ENCODE results near the gene RET. TPM values are rescaled to one million over a fixed set of nuclear protein-coding genes. Genes with fewer than 3 reads are reported as not detected.

Gene RET
- total and polyA plus RNA-seq, 7 donors = 1.8 to 6.5 (median 3.9) TPM; not detected in 2

- intact Hi-C loops (cut with DNase I) = no loop called here
- TF ChIP-seq, protein P1, sequence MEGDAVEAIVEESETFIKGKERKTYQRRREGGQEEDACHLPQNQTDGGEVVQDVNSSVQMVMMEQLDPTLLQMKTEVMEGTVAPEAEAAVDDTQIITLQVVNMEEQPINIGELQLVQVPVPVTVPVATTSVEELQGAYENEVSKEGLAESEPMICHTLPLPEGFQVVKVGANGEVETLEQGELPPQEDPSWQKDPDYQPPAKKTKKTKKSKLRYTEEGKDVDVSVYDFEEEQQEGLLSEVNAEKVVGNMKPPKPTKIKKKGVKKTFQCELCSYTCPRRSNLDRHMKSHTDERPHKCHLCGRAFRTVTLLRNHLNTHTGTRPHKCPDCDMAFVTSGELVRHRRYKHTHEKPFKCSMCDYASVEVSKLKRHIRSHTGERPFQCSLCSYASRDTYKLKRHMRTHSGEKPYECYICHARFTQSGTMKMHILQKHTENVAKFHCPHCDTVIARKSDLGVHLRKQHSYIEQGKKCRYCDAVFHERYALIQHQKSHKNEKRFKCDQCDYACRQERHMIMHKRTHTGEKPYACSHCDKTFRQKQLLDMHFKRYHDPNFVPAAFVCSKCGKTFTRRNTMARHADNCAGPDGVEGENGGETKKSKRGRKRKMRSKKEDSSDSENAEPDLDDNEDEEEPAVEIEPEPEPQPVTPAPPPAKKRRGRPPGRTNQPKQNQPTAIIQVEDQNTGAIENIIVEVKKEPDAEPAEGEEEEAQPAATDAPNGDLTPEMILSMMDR (IDR thresholded peaks at IDR 0.05) = no peak
- no peak for TF ChIP-seq POLR2A (IDR thresholded peaks at IDR 0.05)
- no peak for TF ChIP-seq EP300 (IDR thresholded peaks at IDR 0.05)
- no peak for TF ChIP-seq POLR2AphosphoS5 (IDR thresholded peaks at IDR 0.05)
- Histone ChIP-seq H3K36me3 (no peaks in the 10 kb centered on the region), H3K9me3 (no peaks in the 10 kb centered on the region), H3K4me1 (no peaks in the 10 kb centered on the region), H3K27ac (no peak overlapping the region), H3K27me3 (peaks cover 0 to 9% (median 0%) of the 10 kb centered on the region in 3 donors), H3K4me3 (no peak overlapping the region)
- WGBS, 2 donors = 83 to 85% methylated on average over 14 of the region's 14 CpGs
- peak; percentile 49 for DNase-seq
These were observed 31.8 kb upstream of the RET start for GRCh38 chr10:43044961-43045621.

GRCh38 chr10:43045631-43046287 lies 31.1 kb upstream of the RET start:
- no peaks in the 10 kb centered on the region for H3K36me3 ChIP-seq
- no peaks in the 10 kb centered on the region for H3K9me3 ChIP-seq
- H3K27ac ChIP-seq = no peak overlapping the region
- no peaks in the 10 kb centered on the region for H3K4me1 ChIP-seq
- no peak overlapping the region for H3K4me3 ChIP-seq
- TF ChIP-seq EP300 (IDR thresholded peaks at IDR 0.05) = no peak
- no peak for TF ChIP-seq POLR2AphosphoS5 (IDR thresholded peaks at IDR 0.05)
- TF ChIP-seq, protein P1 (IDR thresholded peaks at IDR 0.05) = no peak
- no peak for TF ChIP-seq POLR2A (IDR thresholded peaks at IDR 0.05)
- DNase-seq = peak; percentile 46
- intact Hi-C loops (cut with DNase I) = no loop called here
- WGBS, 2 donors = 77 to 88% methylated on average over 11 of the region's 11 CpGs
- H3K27me3 ChIP-seq = peaks cover 0 to 9% (median 0%) of the 10 kb centered on the region in 3 donors

DNA sequence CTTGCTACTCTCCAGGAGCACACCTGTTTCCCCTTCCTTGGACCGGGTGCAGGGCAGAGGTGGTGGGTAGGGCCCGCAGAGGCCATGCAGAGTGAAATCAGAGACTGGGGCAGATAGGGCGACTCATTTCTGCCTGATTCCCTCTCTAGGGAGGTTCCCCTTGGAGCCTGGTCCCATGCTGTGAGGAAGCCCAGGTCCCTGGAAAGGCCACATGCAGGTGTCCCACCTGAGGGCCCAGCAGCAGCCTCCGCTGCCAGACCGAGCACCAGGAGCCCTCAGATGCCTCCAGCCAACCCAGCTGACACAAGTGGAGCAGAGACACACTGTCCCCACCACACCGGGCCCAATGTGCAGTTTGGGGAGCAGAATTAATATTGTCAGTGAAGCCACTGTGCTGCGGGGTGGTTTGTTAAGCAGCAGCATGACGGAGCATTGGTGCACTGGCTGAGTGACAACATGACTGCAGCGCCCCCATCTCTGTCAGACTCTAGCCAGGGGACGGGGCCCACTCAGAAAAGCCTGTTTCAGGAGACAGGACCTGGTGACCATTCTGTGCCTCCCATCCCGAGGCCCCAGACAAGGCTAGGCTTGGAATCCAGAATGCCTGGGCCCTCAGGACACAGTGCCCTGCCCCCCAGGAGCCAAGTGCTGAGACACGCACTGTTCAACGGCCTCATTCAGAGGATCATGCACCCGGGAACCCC lies 30.4 kb upstream of the RET start:
- Histone ChIP-seq H3K36me3 (no peaks in the 10 kb centered on the region), H3K4me3 (no peak overlapping the region), H3K27ac (no peak overlapping the region), H3K9me3 (no peaks in the 10 kb centered on the region), H3K27me3 (peaks cover 0 to 9% (median 0%) of the 10 kb centered on the region in 3 donors), H3K4me1 (no peaks in the 10 kb centered on the region)
- TF ChIP-seq POLR2AphosphoS5 (IDR thresholded peaks at IDR 0.05) (no peak), EP300 (IDR thresholded peaks at IDR 0.05) (no peak), POLR2A (IDR thresholded peaks at IDR 0.05) (no peak)
- TF ChIP-seq, protein P1 (IDR thresholded peaks at IDR 0.05) = no peak
- intact Hi-C loops (cut with DNase I) = no loop called here
- WGBS, 2 donors = 84 to 87% methylated on average over 14 of the region's 14 CpGs
- peak; percentile 47 for DNase-seq

DNA sequence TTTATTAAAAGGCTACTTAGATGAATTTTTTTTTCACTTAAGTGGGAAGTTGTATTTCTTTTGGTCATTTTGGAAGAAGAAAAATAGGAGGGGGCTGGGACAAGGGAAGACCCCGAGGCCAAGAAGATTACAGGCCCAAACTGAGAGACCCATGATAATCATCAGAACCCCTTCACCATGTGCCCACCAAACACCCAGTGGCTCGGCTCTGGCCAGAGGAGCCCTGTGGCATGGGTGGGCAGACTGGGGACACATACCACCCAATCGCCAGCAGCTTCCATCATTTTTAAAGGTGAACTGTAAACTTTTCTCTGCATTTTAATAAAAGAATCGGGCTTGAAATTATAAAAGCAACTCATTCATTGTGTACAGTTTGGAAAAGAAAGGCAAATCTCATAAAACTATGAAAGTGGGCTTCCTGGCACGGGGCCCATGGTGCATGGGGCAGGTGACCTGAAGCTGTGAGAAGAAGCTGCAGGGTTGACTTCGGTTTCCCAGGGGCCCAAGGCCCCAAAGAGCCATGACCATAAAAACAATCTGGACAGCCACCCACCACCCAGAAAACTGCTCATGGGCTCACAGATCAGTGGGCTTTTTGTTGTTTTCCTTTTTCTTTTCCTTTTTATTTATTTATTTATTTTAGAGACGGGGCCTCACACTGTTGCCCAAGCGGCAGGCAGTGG lies 29.4 kb upstream of the RET start:
- 84 to 89% methylated on average over 8 of the region's 8 CpGs for WGBS, 2 donors
- intact Hi-C loops (cut with DNase I) = no loop called here
- Histone ChIP-seq H3K9me3 (no peaks in the 10 kb centered on the region), H3K27me3 (peaks cover 0 to 9% (median 0%) of the 10 kb centered on the region in 3 donors), H3K27ac (no peak overlapping the region), H3K4me3 (no peak overlapping the region), H3K36me3 (no peaks in the 10 kb centered on the region), H3K4me1 (no peaks in the 10 kb centered on the region)
- TF ChIP-seq EP300 (IDR thresholded peaks at IDR 0.05) (no peak), POLR2AphosphoS5 (IDR thresholded peaks at IDR 0.05) (no peak), POLR2A (IDR thresholded peaks at IDR 0.05) (no peak)
- TF ChIP-seq, protein P1 (IDR thresholded peaks at IDR 0.05) = no peak
- peak; percentile 54 for DNase-seq

Data from sigmoid colon (tissue), 7 donors.